ENCODE measurements around the gene PHF12. TPM values are rescaled to one million over a fixed set of nuclear protein-coding genes. Genes with fewer than 3 reads are reported as not detected.
A peak's percentile ranks its signal among the peaks of the same experiment; 100 is the strongest.
"Not testable (repeated sequence)": the region's sequence is repeated elsewhere in the genome, so short reads cannot be mapped to it uniquely, and the experiment has no call there.

The PHF12 gene
- total RNA-seq, 1 experiment from 2014 or later = 37.6 TPM

DNA sequence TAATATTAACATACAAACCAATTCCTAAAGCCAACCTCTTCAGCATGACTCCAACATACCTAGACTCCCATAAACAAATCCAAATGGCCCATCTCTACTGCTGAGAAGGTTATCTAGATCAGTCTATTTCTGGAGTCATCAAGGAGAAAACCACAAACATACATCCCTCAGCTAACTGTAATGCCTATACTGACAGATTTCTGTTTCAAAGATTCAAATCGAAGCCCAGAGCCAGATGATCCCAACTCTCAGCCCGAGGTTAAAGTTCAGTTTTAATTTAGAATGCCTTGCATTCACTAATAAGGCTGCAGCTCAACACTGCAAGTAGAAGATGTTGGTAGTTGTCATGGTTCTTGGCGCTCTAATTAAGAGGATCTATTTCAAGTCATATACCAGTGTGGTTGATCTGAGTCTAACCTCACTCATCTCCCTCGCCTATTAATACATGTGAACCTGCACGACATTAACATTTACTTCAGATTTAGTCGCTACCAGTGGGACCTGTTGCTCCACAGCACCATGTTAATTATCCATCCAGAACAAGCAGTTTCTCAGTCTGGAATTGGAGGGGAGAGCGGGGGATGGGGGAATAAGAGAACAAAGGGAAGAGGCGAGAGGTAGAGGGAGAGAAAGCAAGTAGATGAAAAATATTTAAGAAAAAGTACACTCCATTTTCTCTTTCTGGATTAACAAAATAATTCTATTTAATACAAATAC, 15.4 kb downstream of the PHF12 start:
- Mint-ChIP-seq H3K27ac (ENCODE audit: low read depth, unreplicated experiment) (no peak overlapping the region), H3K36me3 (ENCODE audit: insufficient read depth, unreplicated experiment) (peaks cover 25% of the 10 kb centered on the region), H3K4me3 (ENCODE audit: unreplicated experiment) (no peak overlapping the region), H3K9me3 (ENCODE audit: unreplicated experiment) (no peaks in the 10 kb centered on the region), H3K4me1 (ENCODE audit: insufficient read depth, unreplicated experiment) (peaks cover 16% of the 10 kb centered on the region), H3K27me3 (ENCODE audit: insufficient read depth, unreplicated experiment) (no peaks in the 10 kb centered on the region)
- CTCF ChIA-PET = interaction anchor here (0.6 to 1.6 kb wide), 6 partner anchors 14 to 632 kb away, joined by 3 to 7 read pairs (median 3); no protein-coding TSS in a partner anchor
- TF ChIP-seq, protein P1, sequence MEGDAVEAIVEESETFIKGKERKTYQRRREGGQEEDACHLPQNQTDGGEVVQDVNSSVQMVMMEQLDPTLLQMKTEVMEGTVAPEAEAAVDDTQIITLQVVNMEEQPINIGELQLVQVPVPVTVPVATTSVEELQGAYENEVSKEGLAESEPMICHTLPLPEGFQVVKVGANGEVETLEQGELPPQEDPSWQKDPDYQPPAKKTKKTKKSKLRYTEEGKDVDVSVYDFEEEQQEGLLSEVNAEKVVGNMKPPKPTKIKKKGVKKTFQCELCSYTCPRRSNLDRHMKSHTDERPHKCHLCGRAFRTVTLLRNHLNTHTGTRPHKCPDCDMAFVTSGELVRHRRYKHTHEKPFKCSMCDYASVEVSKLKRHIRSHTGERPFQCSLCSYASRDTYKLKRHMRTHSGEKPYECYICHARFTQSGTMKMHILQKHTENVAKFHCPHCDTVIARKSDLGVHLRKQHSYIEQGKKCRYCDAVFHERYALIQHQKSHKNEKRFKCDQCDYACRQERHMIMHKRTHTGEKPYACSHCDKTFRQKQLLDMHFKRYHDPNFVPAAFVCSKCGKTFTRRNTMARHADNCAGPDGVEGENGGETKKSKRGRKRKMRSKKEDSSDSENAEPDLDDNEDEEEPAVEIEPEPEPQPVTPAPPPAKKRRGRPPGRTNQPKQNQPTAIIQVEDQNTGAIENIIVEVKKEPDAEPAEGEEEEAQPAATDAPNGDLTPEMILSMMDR (IDR thresholded peaks at IDR 0.05; ENCODE audit: unreplicated experiment) = no peak
- intact Hi-C loops (cut with micrococcal nuclease) = no loop called here
- no peak for DNase-seq (ENCODE audit: unreplicated experiment)
- POLR2A ChIA-PET = interaction anchor here (3.0 to 8.8 kb wide), 3 partner anchors 9 to 27 kb away, joined by 9 to 130 read pairs (median 30); partner anchors contain the start of gene PHF12
- no TSS peak for BruUV-seq (replicated peaks)

DNA sequence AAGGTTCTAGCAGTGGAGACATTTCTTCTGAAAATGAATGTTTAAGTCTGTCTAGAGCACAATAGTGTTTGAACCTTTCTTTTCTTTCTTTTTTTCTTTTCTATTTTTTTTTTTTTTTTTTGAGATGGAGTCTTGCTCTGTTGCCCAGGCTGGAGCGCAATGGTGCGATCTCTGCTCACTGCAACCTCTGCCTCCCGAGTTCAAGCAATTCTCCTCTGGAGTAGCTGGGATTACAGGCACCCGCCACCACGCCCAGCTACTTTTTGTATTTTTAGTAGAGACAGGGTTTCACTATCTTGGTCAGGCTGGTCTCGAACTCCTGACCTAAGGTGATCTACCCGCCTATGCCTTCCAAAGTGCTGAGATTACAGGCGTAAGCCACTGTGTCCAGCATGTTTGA, 16.8 kb downstream of the PHF12 start:
- BruUV-seq (replicated peaks); intact Hi-C loops (cut with micrococcal nuclease); H3K4me3 Mint-ChIP-seq (ENCODE audit: unreplicated experiment); DNase-seq (ENCODE audit: unreplicated experiment); H3K27me3 Mint-ChIP-seq (ENCODE audit: insufficient read depth, unreplicated experiment); H3K9me3 Mint-ChIP-seq (ENCODE audit: unreplicated experiment); H3K27ac Mint-ChIP-seq (ENCODE audit: low read depth, unreplicated experiment): not testable (repeated sequence)
- Mint-ChIP-seq H3K36me3 (ENCODE audit: insufficient read depth, unreplicated experiment) (peaks cover 31% of the 10 kb centered on the region), H3K4me1 (ENCODE audit: insufficient read depth, unreplicated experiment) (peaks cover 16% of the 10 kb centered on the region)
- ChIA-PET CTCF (interaction anchor here (0.6 to 1.2 kb wide), 2 partner anchors 18 to 384 kb away, joined by 3 to 4 read pairs; no protein-coding TSS in a partner anchor), POLR2A (interaction anchor here (8.8 kb wide), 1 partner anchor 14 kb away, joined by 130 read pairs; the partner anchor contains the start of gene PHF12)

DNA sequence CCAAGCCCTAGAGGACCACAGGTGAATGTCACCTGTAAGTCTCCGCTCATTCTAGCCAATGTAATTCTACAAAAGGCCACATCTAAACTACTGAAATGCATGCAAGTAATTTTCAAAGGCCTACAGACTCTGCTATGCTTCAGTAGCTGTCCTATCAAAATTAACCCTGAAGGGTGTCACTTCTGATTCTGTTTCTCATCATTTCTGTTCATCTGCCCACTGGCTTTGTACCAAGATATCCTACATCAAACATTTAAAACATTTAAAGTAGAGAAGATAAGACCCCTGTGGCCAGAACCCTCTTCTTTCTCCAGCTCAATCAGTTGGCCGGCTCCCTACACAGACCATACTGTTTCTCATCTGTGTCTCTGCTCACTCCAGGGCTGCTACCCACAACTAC, 21.5 kb downstream of the PHF12 start:
- no peak overlapping the region for H3K27ac Mint-ChIP-seq (ENCODE audit: low read depth, unreplicated experiment)
- no peak overlapping the region for H3K4me3 Mint-ChIP-seq (ENCODE audit: unreplicated experiment)
- TF ChIP-seq, protein P1 (IDR thresholded peaks at IDR 0.05; ENCODE audit: unreplicated experiment) = no peak
- peaks cover 20% of the 10 kb centered on the region for H3K4me1 Mint-ChIP-seq (ENCODE audit: insufficient read depth, unreplicated experiment)
- H3K36me3 Mint-ChIP-seq (ENCODE audit: insufficient read depth, unreplicated experiment) = peaks cover 51% of the 10 kb centered on the region
- intact Hi-C loops (cut with micrococcal nuclease) = no loop called here
- BruUV-seq (replicated peaks) = no TSS peak
- H3K27me3 Mint-ChIP-seq (ENCODE audit: insufficient read depth, unreplicated experiment) = no peaks in the 10 kb centered on the region
- DNase-seq (ENCODE audit: unreplicated experiment) = no peak
- ChIA-PET CTCF (interaction anchor here (0.6 to 1.1 kb wide), 4 partner anchors 13 to 166 kb away, joined by 3 to 7 read pairs (median 3); no protein-coding TSS in a partner anchor), POLR2A (interaction anchor here (0.6 to 6.0 kb wide), 4 partner anchors 8 to 117 kb away, joined by 3 to 30 read pairs (median 4); partner anchors contain the start of gene PHF12)
- H3K9me3 Mint-ChIP-seq (ENCODE audit: unreplicated experiment) = no peaks in the 10 kb centered on the region

DNA sequence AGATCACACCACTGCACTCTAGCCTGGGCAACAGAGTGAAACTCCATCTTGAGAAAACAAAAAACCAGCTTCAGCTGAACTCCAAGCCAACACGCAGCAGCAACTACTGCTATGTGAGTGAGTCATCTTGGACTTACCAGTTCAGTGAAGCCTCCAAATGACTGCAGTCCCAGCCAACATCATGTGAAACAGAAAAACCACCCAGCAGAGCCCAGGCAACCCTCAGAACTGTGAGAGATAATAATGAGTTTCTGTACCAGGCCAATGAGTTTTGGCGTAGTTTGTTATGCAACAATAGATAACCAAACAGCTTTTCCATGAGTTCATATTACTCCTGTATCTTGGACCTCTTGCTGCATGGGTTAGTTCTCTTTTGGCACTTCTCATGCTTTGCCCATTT, 23.3 kb downstream of the PHF12 start:
- peak; percentile 64 for DNase-seq (ENCODE audit: unreplicated experiment)
- TF ChIP-seq, protein P1 (IDR thresholded peaks at IDR 0.05; ENCODE audit: unreplicated experiment) = no peak
- no peaks in the 10 kb centered on the region for H3K9me3 Mint-ChIP-seq (ENCODE audit: unreplicated experiment)
- intact Hi-C loops (cut with micrococcal nuclease) = no loop called here
- H3K27ac Mint-ChIP-seq (ENCODE audit: low read depth, unreplicated experiment) = no peak overlapping the region
- peaks cover 20% of the 10 kb centered on the region for H3K4me1 Mint-ChIP-seq (ENCODE audit: insufficient read depth, unreplicated experiment)
- CTCF ChIA-PET = interaction anchor here (0.6 to 1.6 kb wide), 6 partner anchors 9 to 201 kb away, joined by 3 to 12 read pairs (median 4); no protein-coding TSS in a partner anchor
- BruUV-seq (replicated peaks) = no TSS peak
- H3K27me3 Mint-ChIP-seq (ENCODE audit: insufficient read depth, unreplicated experiment) = no peaks in the 10 kb centered on the region
- no peak overlapping the region for H3K4me3 Mint-ChIP-seq (ENCODE audit: unreplicated experiment)
- POLR2A ChIA-PET = interaction anchor here (0.5 to 6.0 kb wide), 6 partner anchors 10 to 201 kb away, joined by 3 to 30 read pairs (median 5); no protein-coding TSS in a partner anchor
- H3K36me3 Mint-ChIP-seq (ENCODE audit: insufficient read depth, unreplicated experiment) = peaks cover 57% of the 10 kb centered on the region

All from MCF 10A (cell line).